GM23248 (cell line): ENCODE data around the gene TGM1.

Experiments
- EZH2 ChIP-seq: fragments of 200-600 bp; sonication (generic); IDR thresholded peaks from 2 replicates; pipeline ENCODE4 v1.6.1; 2018; ENCODE audit warnings: antibody characterized with exemption, mild to moderate bottlenecking; ENCODE audit not compliant: insufficient read depth, poor library complexity, severe bottlenecking
- EZH2phosphoT487 ChIP-seq: fragments of 200-600 bp; sonication (generic); IDR thresholded peaks from 2 replicates; pipeline ENCODE4 v1.6.1; 2018; ENCODE audit warnings: antibody characterized with exemption, moderate library complexity, mild to moderate bottlenecking, low read depth; ENCODE audit not compliant: insufficient read depth

- TF ChIP-seq EZH2 (no peak), EZH2phosphoT487 (no peak)
These were observed 31.5 kb downstream of the TGM1 start for GRCh38 chr14:24231263-24232120.
